Hypothalamus (tissue), 51 donors: ENCODE data around the gene SALL2.

Experiments
- DNase-seq, 51 donors: peaks; one replicate each; lab custom pipeline; 2025; lab: John Stamatoyannopoulos, UW

Gene SALL2

DNA sequence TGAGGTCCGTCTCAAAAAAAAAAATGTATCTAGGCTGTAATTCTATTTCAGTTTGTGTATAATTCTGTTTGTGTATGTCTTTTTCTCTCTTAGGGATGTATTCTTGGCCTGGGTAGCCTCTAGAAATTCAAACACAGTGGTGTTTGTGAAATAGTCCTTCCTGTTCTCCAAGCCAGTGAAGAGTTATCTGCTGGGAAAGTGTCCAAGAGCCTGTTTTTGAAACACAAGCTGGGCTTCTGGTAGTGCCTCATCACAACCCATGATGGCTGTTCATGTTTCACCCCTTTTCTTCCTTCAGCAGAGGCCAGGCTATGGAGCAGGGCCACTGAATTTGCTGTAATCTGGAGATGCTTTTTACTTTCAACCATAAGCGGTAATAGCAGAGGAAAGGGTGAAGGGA, 29.7 kb downstream of the SALL2 start:
- DNase-seq = no peak

DNA sequence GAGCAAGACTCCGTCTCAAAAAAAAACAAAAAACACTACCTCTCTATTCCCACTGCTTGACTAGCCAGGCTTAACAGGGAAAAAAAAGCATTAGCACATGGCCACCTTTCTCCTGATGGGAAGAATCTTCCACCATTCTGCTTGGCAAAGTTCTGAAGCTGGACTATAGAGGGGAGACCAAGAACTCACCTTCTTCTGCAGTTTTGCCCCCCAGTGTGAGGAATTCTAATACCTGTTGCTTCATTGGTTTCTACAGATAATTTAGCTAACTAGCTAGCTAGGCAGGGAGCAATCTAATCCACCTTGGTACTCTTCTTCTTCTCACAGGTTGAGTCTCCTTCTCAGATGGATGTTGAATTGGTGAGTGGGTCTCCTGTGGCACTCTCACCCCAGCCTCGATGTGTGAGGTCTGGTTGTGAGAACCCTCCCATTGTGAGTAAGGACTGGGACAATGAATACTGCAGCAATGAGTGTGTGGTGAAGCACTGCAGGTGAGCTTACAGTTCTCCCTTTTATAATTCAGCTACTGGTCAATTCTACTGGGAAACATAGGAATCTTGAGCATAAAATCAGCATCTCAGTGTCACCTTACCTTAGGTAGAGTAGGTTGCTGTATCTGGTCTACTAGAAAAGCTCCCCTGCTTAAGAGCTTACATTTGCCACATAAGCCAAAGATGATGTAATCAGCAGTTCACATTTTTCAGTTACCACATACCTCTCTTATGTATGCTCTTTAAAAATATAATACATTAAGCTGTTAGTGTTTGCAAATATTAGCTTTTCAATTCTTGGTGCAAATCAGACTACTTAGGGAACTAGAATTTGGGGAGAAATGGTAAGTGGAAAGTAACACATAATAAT, 31.0 kb downstream of the SALL2 start:
- no peak for DNase-seq

DNA sequence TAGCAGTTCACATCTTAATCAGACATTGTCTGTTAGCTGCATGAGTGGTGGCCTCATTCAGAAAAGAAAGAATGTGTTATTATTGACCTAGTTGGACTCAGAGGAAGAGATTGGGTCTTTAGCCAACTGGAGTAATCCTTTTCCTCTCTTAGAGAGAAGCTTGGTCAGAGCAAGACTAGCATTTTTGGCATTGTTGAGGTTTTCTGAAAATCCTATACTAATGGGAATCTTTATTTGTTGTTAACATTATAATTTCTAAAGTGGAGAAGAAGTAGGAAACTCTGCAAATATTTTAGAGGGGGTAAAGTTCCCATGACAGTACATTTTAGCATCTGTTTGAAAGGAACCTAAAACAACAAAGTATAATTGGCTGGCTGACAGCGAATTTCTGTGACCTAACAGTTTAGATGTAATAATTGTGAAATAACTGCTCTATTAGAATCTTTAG, 39.5 kb downstream of the SALL2 start:
- DNase-seq = no peak

DNA sequence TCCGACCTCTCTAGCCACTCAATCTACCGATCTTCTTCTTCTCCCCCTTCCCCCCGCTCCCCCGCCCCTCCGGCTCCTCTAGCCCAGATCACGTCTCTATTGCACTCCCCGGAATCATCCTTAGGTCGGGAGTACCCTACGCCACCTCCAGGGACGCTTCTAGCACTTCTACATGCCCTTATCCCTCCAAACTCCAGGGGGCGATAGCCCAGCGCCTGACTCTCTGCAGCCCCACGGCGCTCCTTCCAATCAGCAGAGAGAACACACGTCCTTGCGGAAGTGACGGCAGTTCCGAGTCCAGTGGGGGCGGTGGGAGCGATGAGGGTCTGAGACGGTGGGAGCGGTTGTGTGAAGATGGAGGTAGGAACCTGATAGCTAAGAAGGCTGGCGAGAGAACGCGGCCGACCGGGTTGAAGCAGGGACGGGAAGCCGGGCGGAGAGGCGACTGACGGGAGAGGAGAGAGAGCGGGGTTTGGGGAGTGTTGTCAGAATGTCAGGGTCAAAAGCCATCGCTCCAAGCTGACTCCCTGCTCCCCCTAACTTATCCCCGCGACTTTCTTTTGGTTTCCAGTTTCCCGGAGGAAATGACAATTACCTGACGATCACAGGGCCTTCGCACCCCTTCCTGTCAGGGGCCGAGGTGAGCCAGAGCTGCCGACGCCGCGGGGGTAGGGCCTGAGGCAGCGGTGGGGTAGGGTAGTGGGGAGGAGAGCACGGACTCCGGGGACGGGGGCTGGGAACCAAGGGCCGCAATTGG, 49.0 kb downstream of the SALL2 start, which contains the start of the genes RAB2B and TOX4:
Gene RAB2B, minus strand, starts transcription at position 35 of the 757 bp plus-strand sequence. CDS start 87 bp downstream, outside the sequence.
Gene TOX4, plus strand, starts transcription at position 271 of the 757 bp plus-strand sequence. Its CDS starts 84 bp downstream, at position 355.
- peak; percentile 81 to 99 (median 95) for DNase-seq

DNA sequence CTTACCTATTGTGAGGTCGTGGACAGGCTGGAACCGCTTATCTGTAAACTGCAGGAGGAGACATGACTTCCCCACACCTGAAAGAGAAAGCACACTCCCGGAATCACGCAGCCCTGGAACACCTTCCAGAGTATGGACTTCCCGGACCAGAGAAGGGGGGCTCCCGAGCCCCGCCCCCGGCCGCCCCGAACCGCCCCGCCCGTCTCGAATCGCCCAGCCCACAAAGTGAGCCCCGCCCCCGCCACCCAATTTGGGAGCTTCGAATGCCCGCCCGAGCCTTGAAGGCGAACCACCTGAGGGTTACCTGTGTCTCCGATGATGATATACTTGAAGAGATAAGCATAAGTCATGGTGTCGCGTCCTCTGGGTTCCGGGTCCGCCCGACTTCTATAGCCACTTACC, 49.6 kb downstream of the SALL2 start:
- DNase-seq = peak in 31 of 51 donors; percentile 70 to 91 (median 83)

DNA sequence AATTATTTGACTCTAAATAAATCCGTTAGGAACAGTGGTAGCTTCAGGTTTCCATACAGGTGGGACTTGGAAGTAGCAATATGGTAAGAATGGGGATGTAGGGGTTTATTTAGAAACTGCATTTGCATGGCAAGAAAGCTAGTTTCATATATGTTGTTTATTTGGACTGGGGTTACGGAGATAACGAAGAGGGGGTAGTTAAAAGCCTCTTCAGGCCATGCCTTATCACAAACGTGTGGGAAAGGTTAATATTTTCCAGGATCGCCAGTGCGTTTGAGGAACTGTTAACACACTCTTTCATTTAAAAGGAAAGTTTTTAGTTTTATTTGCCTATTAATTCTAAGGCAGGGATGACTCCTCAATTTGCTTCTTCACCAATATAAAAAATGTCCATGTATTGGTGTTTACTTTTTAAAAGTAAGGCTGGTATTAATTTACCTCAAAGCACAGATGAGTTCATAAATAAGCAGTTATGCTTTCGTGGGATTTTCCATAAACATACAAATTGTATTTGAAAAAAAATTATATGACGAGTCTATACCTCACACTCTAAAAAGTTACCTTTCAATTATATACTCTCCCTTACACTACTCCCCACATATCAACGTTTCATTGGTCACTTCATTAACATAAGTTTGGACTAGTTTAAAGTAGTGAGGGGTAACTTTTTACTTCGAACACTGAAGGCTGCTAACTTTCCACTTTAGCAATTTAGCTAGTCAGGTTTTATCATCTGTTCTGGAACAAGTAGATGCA, 50.2 kb downstream of the SALL2 start:
- DNase-seq = no peak
